ENCODE results near the gene F13B.
"Not testable (repeated sequence)": the region's sequence is repeated elsewhere in the genome, so short reads cannot be mapped to it uniquely, and the experiment has no call there.

F13B gene

GRCh38 chr1:197042676-197043341 is 24.3 kb downstream of the F13B start:
- Histone ChIP-seq H3K4me1 (ENCODE audit: control insufficient read depth in 1 of 2, insufficient read depth in 1 of 2, low read depth in 1 of 2, low read length in 1 of 2) (no peaks in the 10 kb centered on the region), H3K4me3 (ENCODE audit: low read depth in 1 of 2, low read length in 1 of 2) (no peak overlapping the region), H3K9me3 (no peaks in the 10 kb centered on the region), H3K27ac (no peak overlapping the region), H3K36me3 (no peaks in the 10 kb centered on the region), H3K27me3 (no peaks in the 10 kb centered on the region)
- TF ChIP-seq CTCF (IDR thresholded peaks at IDR 0.05) = no peak

- Histone ChIP-seq H3K36me3 (no peaks in the 10 kb centered on the region), H3K4me3 (ENCODE audit: low read depth in 1 of 2, low read length in 1 of 2) (no peak overlapping the region), H3K9me3 (no peaks in the 10 kb centered on the region), H3K27me3 (no peaks in the 10 kb centered on the region), H3K27ac (no peak overlapping the region), H3K4me1 (ENCODE audit: control insufficient read depth in 1 of 2, insufficient read depth in 1 of 2, low read depth in 1 of 2, low read length in 1 of 2) (no peaks in the 10 kb centered on the region)
- TF ChIP-seq CTCF (IDR thresholded peaks at IDR 0.05) = no peak
Observed at GRCh38 chr1:197041486-197042353, 25.3 kb downstream of the F13B start.

- Histone ChIP-seq H3K27ac (no peak overlapping the region), H3K9me3 (no peaks in the 10 kb centered on the region), H3K27me3 (no peaks in the 10 kb centered on the region), H3K4me3 (ENCODE audit: low read depth in 1 of 2, low read length in 1 of 2) (no peak overlapping the region), H3K36me3 (no peaks in the 10 kb centered on the region), H3K4me1 (ENCODE audit: control insufficient read depth in 1 of 2, insufficient read depth in 1 of 2, low read depth in 1 of 2, low read length in 1 of 2) (no peaks in the 10 kb centered on the region)
- TF ChIP-seq CTCF (IDR thresholded peaks at IDR 0.05) = no peak
Observed at GRCh38 chr1:197036861-197037260, 30.2 kb downstream of the F13B start.

- H3K36me3 ChIP-seq; H3K4me1 ChIP-seq (ENCODE audit: control insufficient read depth in 1 of 2, insufficient read depth in 1 of 2, low read depth in 1 of 2, low read length in 1 of 2); H3K27me3 ChIP-seq; H3K4me3 ChIP-seq (ENCODE audit: low read depth in 1 of 2, low read length in 1 of 2); H3K27ac ChIP-seq; H3K9me3 ChIP-seq: not testable (repeated sequence)
Observed at GRCh38 chr1:197034631-197035339, 32.3 kb downstream of the F13B start.

- H3K9me3 ChIP-seq = no peaks in the 10 kb centered on the region
- H3K4me1 ChIP-seq (ENCODE audit: control insufficient read depth in 1 of 2, insufficient read depth in 1 of 2, low read depth in 1 of 2, low read length in 1 of 2) = no peaks in the 10 kb centered on the region
- H3K27ac ChIP-seq = no peak overlapping the region
- H3K4me3 ChIP-seq (ENCODE audit: low read depth in 1 of 2, low read length in 1 of 2) = no peak overlapping the region
- no peak for TF ChIP-seq CTCF (IDR thresholded peaks at IDR 0.05)
- no peaks in the 10 kb centered on the region for H3K36me3 ChIP-seq
- no peaks in the 10 kb centered on the region for H3K27me3 ChIP-seq
Observed at GRCh38 chr1:197029749-197030148, 37.3 kb downstream of the F13B start.
